B cell (primary cell): ENCODE data around the gene CYTH3. TPM values are rescaled to one million over a fixed set of nuclear protein-coding genes. Genes with fewer than 3 reads are reported as not detected.

Source experiments
- ATAC-seq: fragments of 200-7000 bp; cut with Tn5 transposase; one replicate; pipeline ENCODE4 v1.10.0; 2021; ENCODE audit warnings: low read depth, mild to moderate bottlenecking, moderate number of reproducible peaks, moderate library complexity
- CTCF ChIA-PET: fragments of 350-600 bp; sonication (Branson Sonifier 250); formaldehyde crosslinking; loops from one replicate; lab custom pipeline; 2021; ENCODE audit warnings: antibody characterized with exemption, inconsistent platforms; lab: Charles Lee
- POLR2A ChIA-PET: fragments of 350-600 bp; sonication (Branson Sonifier 250); formaldehyde crosslinking; loops from one replicate; lab custom pipeline; 2021; ENCODE audit warnings: antibody characterized with exemption; lab: Charles Lee
- DNase-seq: peaks from one replicate; pipeline ENCODE4 v3.0.0; 2013
- H2AFZ ChIP-seq: 2 replicates; pipeline ENCODE4 v1.6.1; 2012; ENCODE audit warnings: mild to moderate bottlenecking, low read depth, low read length; ENCODE audit not compliant: insufficient read depth, poor library complexity, severe bottlenecking
- H3K27ac ChIP-seq, 2 donors: 1 replicate in 1 of 2; 2 replicates in 1 of 2; pipeline ENCODE4 v1.5.1; 2012 to 2013; ENCODE audit warnings: low read length in 2 of 2, mild to moderate bottlenecking in 2 of 2, moderate library complexity in 1 of 2
- H3K27me3 ChIP-seq, 4 experiments: fragments of 200-600 bp in 1 of 4; sonication (generic) in 1 of 4; replicated peaks in 1 of 4; 1 replicate in 2 of 4; 2 replicates in 2 of 4; pipeline versions ENCODE4 v1.6.1 to v1.7.0; 2013 to 2016; ENCODE audit warnings: low read length in 3 of 4, mild to moderate bottlenecking in 2 of 4, mixed read lengths in 1 of 4, moderate library complexity in 1 of 4; ENCODE audit not compliant: insufficient read depth in 4 of 4, control insufficient read depth in 3 of 4; ENCODE audit errors: control extremely low read depth in 1 of 4
- H3K36me3 ChIP-seq, 2 experiments: replicated peaks in 1 of 2; 1 replicate in 1 of 2; 2 replicates in 1 of 2; pipeline versions ENCODE4 v1.6.1 to v1.7.1; 2013; ENCODE audit warnings: low read length in 1 of 2; ENCODE audit not compliant: insufficient read depth in 2 of 2, control insufficient read depth in 1 of 2; ENCODE audit errors: control extremely low read depth in 1 of 2, extremely low read depth in 1 of 2
- H3K4me1 ChIP-seq, 2 donors: fragments of 200-600 bp in 1 of 2; sonication (generic) in 1 of 2; 1 replicate in 1 of 2; 2 replicates in 1 of 2; pipeline versions ENCODE4 v1.5.1 to v1.6.1; 2013 to 2017; ENCODE audit warnings: low read length in 2 of 2; ENCODE audit not compliant: control insufficient read depth in 2 of 2, insufficient read depth in 2 of 2
- H3K4me2 ChIP-seq: replicated peaks from 2 replicates; pipeline ENCODE3; 2012; ENCODE audit warnings: mild to moderate bottlenecking, low read depth, low read length; ENCODE audit not compliant: poor library complexity, severe bottlenecking
- H3K4me3 ChIP-seq, 5 experiments: fragments of 200-600 bp in 1 of 5; sonication (generic) in 1 of 5; 1 replicate in 3 of 5; 2 replicates in 2 of 5; pipeline versions ENCODE4 v1.5.1 to v1.7.0; 2011 to 2016; ENCODE audit warnings: low read length in 4 of 5, mild to moderate bottlenecking in 4 of 5, low read depth in 2 of 5, control low read depth in 1 of 5, moderate library complexity in 1 of 5; ENCODE audit not compliant: insufficient read depth in 1 of 5; ENCODE audit errors: control extremely low read depth in 1 of 5, extremely low read depth in 1 of 5
- H3K79me2 ChIP-seq: fragments of 200-600 bp; sonication (generic); one replicate; pipeline ENCODE4 v1.6.0; 2016; ENCODE audit warnings: low read length; ENCODE audit not compliant: control insufficient read depth, insufficient read depth
- H3K9ac ChIP-seq: fragments of 200-600 bp; sonication (generic); 2 replicates; pipeline ENCODE4 v1.6.1; 2017; ENCODE audit warnings: mild to moderate bottlenecking, low read length, moderate library complexity
- H3K9me3 ChIP-seq, 3 donors: one replicate each; pipeline versions ENCODE4 v1.6.1 to v1.7.1; 2013; ENCODE audit warnings: low read length in 2 of 3; ENCODE audit not compliant: control insufficient read depth in 2 of 3, insufficient read depth in 1 of 3; ENCODE audit errors: control extremely low read depth in 1 of 3
- H4K20me1 ChIP-seq: 2 replicates; pipeline ENCODE4 v1.6.0; 2012; ENCODE audit warnings: mild to moderate bottlenecking, low read length; ENCODE audit not compliant: insufficient read depth, control insufficient read depth, poor library complexity, severe bottlenecking
- H3K27ac Mint-ChIP-seq: one replicate; pipeline ENCODE4 v1.8.0; 2021; ENCODE audit warnings: mixed read lengths
- H3K27me3 Mint-ChIP-seq: one replicate; pipeline ENCODE4 v1.8.0; 2021; ENCODE audit warnings: mixed read lengths
- H3K4me1 Mint-ChIP-seq: one replicate; pipeline ENCODE4 v1.8.0; 2021; ENCODE audit warnings: mixed read lengths
- H3K4me3 Mint-ChIP-seq: one replicate; pipeline ENCODE4 v1.8.0; 2021; ENCODE audit warnings: mixed read lengths
- H3K9me3 Mint-ChIP-seq: one replicate; pipeline ENCODE4 v1.8.0; 2022; ENCODE audit warnings: mixed read lengths; ENCODE audit not compliant: insufficient read depth
- EZH2 ChIP-seq: IDR thresholded peaks from 2 replicates; pipeline ENCODE4 v1.6.1; 2012; ENCODE audit warnings: borderline replicate concordance, low read depth, mild to moderate bottlenecking, moderate library complexity, low read length; ENCODE audit not compliant: insufficient read depth, poor library complexity, severe bottlenecking
- WGBS: methylation state at CpG from one replicate; pipeline ENCODE4 v1.1.5; 2013; ENCODE audit warnings: missing lambda C conversion rate; ENCODE audit not compliant: insufficient coverage; 5-methylcytosine and 5-hydroxymethylcytosine counted together
- intact Hi-C: fragments of 100-400 bp; cut with micrococcal nuclease; formaldehyde crosslinking; loops from one replicate; pipeline ENCODE4 v1.10.0; 2022
- polyA plus RNA-seq: library from polyadenylated mRNA; depleted of rRNA; stranded (reverse); fragments of >200 nt; gene quantifications from 2 replicates; pipeline ENCODE4 v1.2.3, GENCODE V29; 2012
- total RNA-seq, 2 donors: library from RNA; stranded (reverse); fragments of 120-200 nt in 1 of 2; gene quantifications; 1 replicate in 1 of 2; 2 replicates in 1 of 2; pipeline versions ENCODE4 v1.2.3 to v1.2.4, GENCODE V29; 2013 to 2022
- TF ChIP-seq, protein P1 (sequence below): fragments of 200-600 bp; IDR thresholded peaks from one replicate; pipeline ENCODE4 v1.8.0; 2022; ENCODE audit warnings: antibody characterized with exemption, mild to moderate bottlenecking

The CYTH3 gene
- total and polyA plus RNA-seq, 2 donors (not counting 1 experiment from before 2014, with no cell fraction given), result 5.2 to 11.3 TPM

DNA sequence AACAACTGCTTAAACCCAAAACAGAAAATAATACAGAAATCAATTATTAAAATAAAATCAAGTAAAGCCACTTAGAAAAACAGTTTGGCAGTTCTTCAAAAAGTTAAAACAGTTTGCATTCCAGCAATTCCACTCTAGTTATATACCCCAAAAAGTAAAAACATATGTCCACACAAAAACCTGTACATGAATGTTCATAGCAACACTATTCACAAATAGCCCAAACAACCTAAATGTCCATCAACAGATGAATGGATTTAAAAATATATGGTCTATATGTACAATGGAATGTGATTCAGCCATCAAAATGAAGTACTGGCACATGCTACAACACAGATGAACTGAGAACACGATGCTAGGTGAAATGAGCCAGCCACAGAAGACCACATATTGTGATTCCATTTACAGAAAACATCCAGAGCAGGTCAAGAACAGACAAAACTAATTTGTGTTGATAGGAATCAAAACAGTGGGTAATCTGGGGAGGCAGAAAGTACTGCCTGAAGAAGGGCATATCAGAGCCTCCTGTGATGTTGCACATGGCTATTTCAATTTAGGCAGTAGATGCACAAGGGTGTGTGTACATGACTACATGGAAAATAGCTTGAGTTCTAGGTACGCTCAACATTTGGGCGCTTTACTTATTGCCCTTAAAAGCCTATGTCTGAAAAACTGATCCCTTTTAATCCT lies 66.3 kb downstream of the CYTH3 start:
- intact Hi-C loops, result no loop called here
- Histone ChIP-seq H3K9me3 (no peaks in the 10 kb centered on the region), H3K4me1 (no peaks in the 10 kb centered on the region), H3K27ac (no peak overlapping the region), H3K79me2 (peaks cover 2% of the 10 kb centered on the region), H3K27me3 (no peaks in the 10 kb centered on the region), H3K4me2 (no peak overlapping the region), H4K20me1 (no peaks in the 10 kb centered on the region), H3K36me3 (no peaks in the 10 kb centered on the region), H2AFZ (no peak overlapping the region), H3K9ac (no peak overlapping the region), H3K4me3 (no peak overlapping the region)
- no peaks in the 10 kb centered on the region for H3K9me3 Mint-ChIP-seq
- ATAC-seq (no peak), DNase-seq (no peak)
- no peaks in the 10 kb centered on the region for H3K4me1 Mint-ChIP-seq
- H3K27ac Mint-ChIP-seq, result no peak overlapping the region
- WGBS, result no CpG with 5 or more reads among the region's 3 CpGs
- CTCF ChIA-PET, result no interaction called here
- POLR2A ChIA-PET, result no interaction called here
- H3K4me3 Mint-ChIP-seq, result no peak overlapping the region
- TF ChIP-seq EZH2, result no peak
- TF ChIP-seq, protein P1, sequence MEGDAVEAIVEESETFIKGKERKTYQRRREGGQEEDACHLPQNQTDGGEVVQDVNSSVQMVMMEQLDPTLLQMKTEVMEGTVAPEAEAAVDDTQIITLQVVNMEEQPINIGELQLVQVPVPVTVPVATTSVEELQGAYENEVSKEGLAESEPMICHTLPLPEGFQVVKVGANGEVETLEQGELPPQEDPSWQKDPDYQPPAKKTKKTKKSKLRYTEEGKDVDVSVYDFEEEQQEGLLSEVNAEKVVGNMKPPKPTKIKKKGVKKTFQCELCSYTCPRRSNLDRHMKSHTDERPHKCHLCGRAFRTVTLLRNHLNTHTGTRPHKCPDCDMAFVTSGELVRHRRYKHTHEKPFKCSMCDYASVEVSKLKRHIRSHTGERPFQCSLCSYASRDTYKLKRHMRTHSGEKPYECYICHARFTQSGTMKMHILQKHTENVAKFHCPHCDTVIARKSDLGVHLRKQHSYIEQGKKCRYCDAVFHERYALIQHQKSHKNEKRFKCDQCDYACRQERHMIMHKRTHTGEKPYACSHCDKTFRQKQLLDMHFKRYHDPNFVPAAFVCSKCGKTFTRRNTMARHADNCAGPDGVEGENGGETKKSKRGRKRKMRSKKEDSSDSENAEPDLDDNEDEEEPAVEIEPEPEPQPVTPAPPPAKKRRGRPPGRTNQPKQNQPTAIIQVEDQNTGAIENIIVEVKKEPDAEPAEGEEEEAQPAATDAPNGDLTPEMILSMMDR, result no peak
- H3K27me3 Mint-ChIP-seq, result no peaks in the 10 kb centered on the region

DNA sequence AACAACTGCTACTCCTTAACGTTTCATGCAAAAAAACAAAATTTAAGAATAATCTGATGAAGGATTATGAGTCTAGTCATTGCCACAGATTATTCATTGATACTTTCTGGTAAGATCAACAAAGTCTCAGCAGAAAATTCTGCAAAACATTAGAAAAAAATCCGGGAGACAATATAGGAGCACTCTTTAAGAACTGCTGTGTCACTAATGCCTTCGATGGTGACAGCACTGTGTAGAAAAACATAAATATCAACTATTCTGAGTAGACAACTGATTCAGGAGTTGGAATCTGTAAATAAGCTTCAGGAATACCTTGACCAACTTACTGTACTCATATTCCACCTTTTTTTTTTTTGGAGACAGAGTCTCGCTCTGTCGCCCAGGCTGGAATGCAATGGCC lies 69.0 kb downstream of the CYTH3 start:
- POLR2A ChIA-PET, result interaction anchor here (0.6 kb wide), 1 partner anchor 9 kb away, joined by 3 read pairs; no protein-coding TSS in a partner anchor
- no peaks in the 10 kb centered on the region for H3K4me1 Mint-ChIP-seq
- Histone ChIP-seq H3K4me2 (no peak overlapping the region), H3K9ac (no peak overlapping the region), H3K4me3 (no peak overlapping the region), H3K79me2 (peaks cover 2% of the 10 kb centered on the region), H3K27ac (no peak overlapping the region), H3K9me3 (no peaks in the 10 kb centered on the region), H3K36me3 (no peaks in the 10 kb centered on the region), H3K4me1 (no peaks in the 10 kb centered on the region), H4K20me1 (no peaks in the 10 kb centered on the region), H2AFZ (no peak overlapping the region), H3K27me3 (no peaks in the 10 kb centered on the region)
- DNase-seq, result no peak
- H3K27me3 Mint-ChIP-seq, result peaks cover under 1% of the 10 kb centered on the region
- H3K9me3 Mint-ChIP-seq, result no peaks in the 10 kb centered on the region
- no peak for ATAC-seq
- H3K27ac Mint-ChIP-seq, result no peak overlapping the region
- intact Hi-C loops, result no loop called here
- CTCF ChIA-PET, result no interaction called here
- TF ChIP-seq EZH2, result no peak
- TF ChIP-seq, protein P1, result no peak
- no peak overlapping the region for H3K4me3 Mint-ChIP-seq
- WGBS, result no CpG with 5 or more reads among the region's 5 CpGs
